Colonic mucosa (tissue), 4 donors: ENCODE data around the gene DNAH6. TPM values are rescaled to one million over a fixed set of nuclear protein-coding genes. Genes with fewer than 3 reads are reported as not detected.

Experiments used
- DNase-seq: peaks from one replicate; pipeline ENCODE4 v3.0.0-alpha.2; 2020
- H3K27ac ChIP-seq: fragments of 200-600 bp; one replicate; pipeline ENCODE4 v1.8.0; 2021
- H3K27me3 ChIP-seq: fragments of 200-600 bp; one replicate; pipeline ENCODE4 v1.8.0; 2021
- H3K36me3 ChIP-seq: fragments of 200-600 bp; one replicate; pipeline ENCODE4 v1.8.0; 2021
- H3K4me1 ChIP-seq: fragments of 200-600 bp; one replicate; pipeline ENCODE4 v1.8.0; 2021; ENCODE audit warnings: mild to moderate bottlenecking
- H3K4me3 ChIP-seq: fragments of 200-600 bp; one replicate; pipeline ENCODE4 v1.8.0; 2021
- H3K9ac ChIP-seq, 2 donors: one replicate each; pipeline ENCODE4 v1.7.0; 2013; ENCODE audit warnings: control low read depth in 2 of 2, low read depth in 2 of 2, low read length in 2 of 2
- H3K9me3 ChIP-seq: fragments of 200-600 bp; one replicate; pipeline ENCODE4 v1.8.0; 2021
- intact Hi-C: fragments of 100-400 bp; cut with DNase I; formaldehyde crosslinking; loops from one replicate; pipeline ENCODE4 v1.14.1; 2022
- total RNA-seq, 2 donors: library from RNA; stranded (reverse); fragmentation: NEBNext Ultra II Directional in 1 of 2; extraction: Animal tissue kit (Norgen Biotek cat#: 25700) in 1 of 2; gene quantifications; one replicate each; pipeline ENCODE4 v1.2.1, GENCODE V29; 2021
- TF ChIP-seq, protein P1 (sequence below): fragments of 200-600 bp; IDR thresholded peaks from one replicate; pipeline ENCODE4 v1.8.0; 2022; ENCODE audit warnings: antibody characterized with exemption, mild to moderate bottlenecking
- donor health status: healthy.
- donor health status: DM: no; HTN: no; CAD: no.
- donor health status: DM: no; HTN: no; CAD: no.

DNAH6 gene
- total RNA-seq, 2 donors from 2014 or later = 1.2 to 1.8 TPM

GRCh38 chr2:84559838-84560237 lies 43.5 kb downstream of the DNAH6 start:
- no peaks in the 10 kb centered on the region for H3K4me1 ChIP-seq
- intact Hi-C loops = no loop called here
- no peaks in the 10 kb centered on the region for H3K27me3 ChIP-seq
- DNase-seq = no peak
- no peak overlapping the region for H3K4me3 ChIP-seq
- TF ChIP-seq, protein P1, sequence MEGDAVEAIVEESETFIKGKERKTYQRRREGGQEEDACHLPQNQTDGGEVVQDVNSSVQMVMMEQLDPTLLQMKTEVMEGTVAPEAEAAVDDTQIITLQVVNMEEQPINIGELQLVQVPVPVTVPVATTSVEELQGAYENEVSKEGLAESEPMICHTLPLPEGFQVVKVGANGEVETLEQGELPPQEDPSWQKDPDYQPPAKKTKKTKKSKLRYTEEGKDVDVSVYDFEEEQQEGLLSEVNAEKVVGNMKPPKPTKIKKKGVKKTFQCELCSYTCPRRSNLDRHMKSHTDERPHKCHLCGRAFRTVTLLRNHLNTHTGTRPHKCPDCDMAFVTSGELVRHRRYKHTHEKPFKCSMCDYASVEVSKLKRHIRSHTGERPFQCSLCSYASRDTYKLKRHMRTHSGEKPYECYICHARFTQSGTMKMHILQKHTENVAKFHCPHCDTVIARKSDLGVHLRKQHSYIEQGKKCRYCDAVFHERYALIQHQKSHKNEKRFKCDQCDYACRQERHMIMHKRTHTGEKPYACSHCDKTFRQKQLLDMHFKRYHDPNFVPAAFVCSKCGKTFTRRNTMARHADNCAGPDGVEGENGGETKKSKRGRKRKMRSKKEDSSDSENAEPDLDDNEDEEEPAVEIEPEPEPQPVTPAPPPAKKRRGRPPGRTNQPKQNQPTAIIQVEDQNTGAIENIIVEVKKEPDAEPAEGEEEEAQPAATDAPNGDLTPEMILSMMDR = no peak
- no peaks in the 10 kb centered on the region for H3K36me3 ChIP-seq
- no peak overlapping the region for H3K9ac ChIP-seq
- H3K9me3 ChIP-seq = no peaks in the 10 kb centered on the region
- H3K27ac ChIP-seq = no peak overlapping the region

GRCh38 chr2:84579661-84580060 lies 63.4 kb downstream of the DNAH6 start:
- no peaks in the 10 kb centered on the region for H3K27me3 ChIP-seq
- no peaks in the 10 kb centered on the region for H3K9me3 ChIP-seq
- no peak overlapping the region for H3K9ac ChIP-seq
- no peak overlapping the region for H3K4me3 ChIP-seq
- no peak overlapping the region for H3K27ac ChIP-seq
- H3K36me3 ChIP-seq = no peaks in the 10 kb centered on the region
- no peaks in the 10 kb centered on the region for H3K4me1 ChIP-seq
- DNase-seq = no peak
- intact Hi-C loops = no loop called here
- TF ChIP-seq, protein P1 = no peak

- DNase-seq = no peak
- Histone ChIP-seq H3K4me1 (no peaks in the 10 kb centered on the region), H3K4me3 (no peak overlapping the region), H3K9ac (no peak overlapping the region), H3K9me3 (no peaks in the 10 kb centered on the region), H3K36me3 (no peaks in the 10 kb centered on the region), H3K27ac (no peak overlapping the region), H3K27me3 (no peaks in the 10 kb centered on the region)
- intact Hi-C loops = no loop called here
- TF ChIP-seq, protein P1 = no peak
Observed at GRCh38 chr2:84603911-84604310, 87.6 kb downstream of the DNAH6 start.

- Histone ChIP-seq H3K4me3 (no peak overlapping the region), H3K9me3 (no peaks in the 10 kb centered on the region), H3K27ac (no peak overlapping the region), H3K9ac (no peak overlapping the region), H3K36me3 (no peaks in the 10 kb centered on the region), H3K27me3 (no peaks in the 10 kb centered on the region), H3K4me1 (no peaks in the 10 kb centered on the region)
- TF ChIP-seq, protein P1 = no peak
- intact Hi-C loops = no loop called here
- peak; percentile 29 for DNase-seq
Observed at GRCh38 chr2:84613082-84613481, 96.8 kb downstream of the DNAH6 start.

DNA sequence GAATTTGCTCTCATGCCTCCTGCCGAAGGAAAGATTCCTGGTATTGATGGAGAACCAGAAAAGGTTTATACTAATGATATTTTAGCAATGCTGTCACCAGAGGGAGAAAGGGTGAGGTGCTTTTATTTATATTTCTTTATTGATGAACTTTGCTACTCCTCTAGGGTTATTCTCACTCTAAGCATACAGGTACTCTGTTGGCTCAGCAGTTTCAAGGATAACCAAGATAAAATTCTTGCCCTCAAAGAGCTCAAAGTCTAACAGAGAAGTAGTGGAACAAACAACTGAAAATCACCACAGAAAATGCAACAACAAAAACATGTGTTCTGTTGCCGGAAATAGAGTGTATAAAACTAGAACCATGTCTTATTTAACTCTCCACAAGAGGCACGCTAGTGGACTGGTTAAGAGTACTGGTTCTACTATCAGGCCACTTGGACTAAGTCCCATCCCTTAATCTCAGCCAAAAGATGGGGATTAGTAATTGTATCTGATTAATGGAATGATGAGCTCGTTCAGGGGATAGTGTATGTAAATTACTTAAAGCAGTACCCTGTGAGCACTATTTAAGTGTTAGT lies 103.6 kb downstream of the DNAH6 start:
- TF ChIP-seq, protein P1 = no peak
- Histone ChIP-seq H3K9me3 (no peaks in the 10 kb centered on the region), H3K4me1 (no peaks in the 10 kb centered on the region), H3K27ac (no peak overlapping the region), H3K27me3 (peaks cover 3% of the 10 kb centered on the region), H3K9ac (no peak overlapping the region), H3K36me3 (no peaks in the 10 kb centered on the region), H3K4me3 (no peak overlapping the region)
- intact Hi-C loops = no loop called here
- DNase-seq = no peak
